ENCODE results near the gene DUS1L. TPM values are rescaled to one million over a fixed set of nuclear protein-coding genes. Genes with fewer than 3 reads are reported as not detected.
A peak's percentile ranks its signal among the peaks of the same experiment; 100 is the strongest.

Gene DUS1L
- total and polyA plus RNA-seq, 8 donors = 63.2 to 286 (median 116) TPM

DNA sequence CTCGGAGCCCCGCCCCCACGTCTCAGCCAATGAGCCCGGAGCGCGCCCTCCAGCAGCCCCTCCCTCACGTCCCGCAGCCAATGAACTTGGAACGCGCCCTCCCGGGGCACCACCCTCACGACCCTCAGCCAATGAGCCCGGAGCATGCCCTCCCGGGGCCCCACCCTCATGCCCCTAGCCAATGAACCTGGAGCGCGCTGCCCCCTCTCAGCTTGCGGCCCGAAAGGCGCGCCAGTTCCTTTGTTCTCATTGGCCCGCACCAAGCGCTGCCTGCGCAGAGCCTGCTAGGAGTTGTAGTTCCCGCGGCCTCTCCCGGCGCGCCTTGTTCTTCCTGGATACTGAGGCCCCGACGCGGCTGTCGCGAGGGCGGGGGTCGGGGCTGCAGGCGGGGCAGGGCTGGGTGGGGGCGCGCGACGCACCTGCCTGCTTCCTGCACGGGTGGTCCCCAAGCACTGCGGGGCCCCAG lies 42.6 kb downstream of the DUS1L start, which contains the start of gene LRRC45:
Gene LRRC45, plus strand, starts transcription at position 325 of the 466 bp plus-strand sequence. CDS start 339 bp downstream, outside the sequence.
- Histone ChIP-seq H3K9me3 (no peaks in the 10 kb centered on the region), H3K27ac (peak within 1 kb of the TSS; percentile 81 to 90 (median 88)), H3K27me3 (no peaks in the 10 kb centered on the region), H3K4me1 (peaks cover 40 to 65% (median 61%) of the 10 kb centered on the region in 4 donors), H3K36me3 (peaks cover 0 to 29% (median 20%) of the 10 kb centered on the region in 4 donors), H3K4me3 (peak within 1 kb of the TSS; percentile 79 to 98 (median 88))
- TF ChIP-seq, protein P1, sequence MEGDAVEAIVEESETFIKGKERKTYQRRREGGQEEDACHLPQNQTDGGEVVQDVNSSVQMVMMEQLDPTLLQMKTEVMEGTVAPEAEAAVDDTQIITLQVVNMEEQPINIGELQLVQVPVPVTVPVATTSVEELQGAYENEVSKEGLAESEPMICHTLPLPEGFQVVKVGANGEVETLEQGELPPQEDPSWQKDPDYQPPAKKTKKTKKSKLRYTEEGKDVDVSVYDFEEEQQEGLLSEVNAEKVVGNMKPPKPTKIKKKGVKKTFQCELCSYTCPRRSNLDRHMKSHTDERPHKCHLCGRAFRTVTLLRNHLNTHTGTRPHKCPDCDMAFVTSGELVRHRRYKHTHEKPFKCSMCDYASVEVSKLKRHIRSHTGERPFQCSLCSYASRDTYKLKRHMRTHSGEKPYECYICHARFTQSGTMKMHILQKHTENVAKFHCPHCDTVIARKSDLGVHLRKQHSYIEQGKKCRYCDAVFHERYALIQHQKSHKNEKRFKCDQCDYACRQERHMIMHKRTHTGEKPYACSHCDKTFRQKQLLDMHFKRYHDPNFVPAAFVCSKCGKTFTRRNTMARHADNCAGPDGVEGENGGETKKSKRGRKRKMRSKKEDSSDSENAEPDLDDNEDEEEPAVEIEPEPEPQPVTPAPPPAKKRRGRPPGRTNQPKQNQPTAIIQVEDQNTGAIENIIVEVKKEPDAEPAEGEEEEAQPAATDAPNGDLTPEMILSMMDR (IDR thresholded peaks at IDR 0.05) = no peak
- TF ChIP-seq POLR2AphosphoS5 (IDR thresholded peaks at IDR 0.05) (peak in 1 of 3 donors; percentile 29), POLR2A (IDR thresholded peaks at IDR 0.05) (no peak)
- peak; percentile 100 for DNase-seq
- whole genome bisulfite sequencing, 5 donors = 0% methylated on average over 9 to 42 of the region's 42 CpGs; no CpG with 5 or more reads in 1 of the 5 donors
- intact Hi-C loops (cut with DNase I; ENCODE audit: low total_unique reads) = no loop called here

DNA sequence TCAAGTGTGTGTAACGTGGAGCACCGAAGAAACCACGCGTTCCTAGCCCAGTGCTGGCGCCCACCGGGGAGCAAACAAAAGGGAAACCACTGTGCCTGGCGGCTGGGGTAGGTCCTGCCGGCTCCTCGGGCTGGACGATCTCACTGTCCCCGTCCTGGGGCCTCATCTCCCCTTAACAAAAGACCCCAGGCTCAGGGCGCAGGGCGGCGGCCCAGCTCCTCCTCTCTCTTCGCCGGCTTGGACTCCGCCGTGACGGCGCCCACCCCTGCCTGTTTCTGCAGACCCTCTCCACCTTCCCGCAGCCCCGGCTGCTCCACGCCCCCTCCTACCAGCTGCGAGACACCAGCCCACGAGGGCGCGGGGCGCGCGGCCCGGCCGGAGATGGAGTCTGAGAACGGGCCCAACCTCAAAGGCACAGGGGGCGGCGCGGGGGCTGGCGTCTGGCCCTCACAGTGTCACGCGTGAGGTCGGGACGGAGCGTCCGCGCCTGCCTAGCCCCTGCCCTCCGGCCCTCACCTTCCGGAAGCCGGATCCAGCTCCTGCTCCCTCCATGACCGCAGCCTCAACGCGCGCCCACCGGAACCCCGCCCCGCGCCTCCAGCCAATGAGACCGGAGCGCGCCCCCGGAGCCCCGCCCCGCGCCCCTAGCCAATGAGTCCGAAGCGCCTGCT lies 43.2 kb downstream of the DUS1L start, which contains the start of gene CENPX:
Gene CENPX, minus strand, starts transcription at position 569 of the 671 bp plus-strand sequence. Its CDS starts 17 bp downstream, at position 552.
- intact Hi-C loops (cut with DNase I; ENCODE audit: low total_unique reads) = no loop called here
- no peak for TF ChIP-seq EP300 (IDR thresholded peaks at IDR 0.05)
- TF ChIP-seq POLR2A (IDR thresholded peaks at IDR 0.05) = peak in 1 of 4 donors; percentile 45
- TF ChIP-seq POLR2AphosphoS5 (IDR thresholded peaks at IDR 0.05) = peak in 2 of 3 donors; percentile 57 to 76
- peaks cover 40 to 68% (median 62%) of the 10 kb centered on the region in 4 donors for H3K4me1 ChIP-seq
- H3K4me3 ChIP-seq = peak within 1 kb of the TSS; percentile 79 to 98 (median 88)
- no peaks in the 10 kb centered on the region for H3K27me3 ChIP-seq
- no peaks in the 10 kb centered on the region for H3K9me3 ChIP-seq
- peaks cover 0 to 29% (median 20%) of the 10 kb centered on the region in 4 donors for H3K36me3 ChIP-seq
- 0 to 1% (median 1%) methylated on average over 27 to 64 of the region's 64 CpGs for WGBS, 5 donors
- no peak for DNase-seq
- H3K27ac ChIP-seq = peak within 1 kb of the TSS; percentile 81 to 90 (median 88)

DNA sequence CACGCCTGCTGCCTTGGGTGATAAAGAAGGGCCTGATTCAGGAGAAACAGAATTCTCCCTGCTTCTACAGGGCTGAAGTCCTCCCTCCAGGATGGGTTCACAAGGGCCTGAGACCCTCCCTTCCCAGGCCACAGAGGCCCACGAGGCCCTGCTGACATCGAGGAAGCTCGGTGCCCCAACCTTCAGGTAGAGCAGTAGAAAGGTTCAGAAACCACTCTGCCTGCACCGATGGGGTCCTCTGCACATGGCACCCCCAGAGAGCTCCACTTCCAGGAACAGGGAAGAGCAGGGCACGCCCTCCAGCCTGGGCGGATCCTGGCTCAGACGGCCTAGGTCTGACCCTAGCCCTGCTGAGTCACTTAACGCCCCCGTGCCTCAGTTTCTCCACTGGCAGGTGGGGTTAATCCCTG lies 43.7 kb downstream of the DUS1L start:
- Histone ChIP-seq H3K36me3 (peaks cover 0 to 24% (median 17%) of the 10 kb centered on the region in 4 donors), H3K4me1 (peaks cover 40 to 68% (median 63%) of the 10 kb centered on the region in 4 donors), H3K9me3 (no peaks in the 10 kb centered on the region), H3K4me3 (peak overlapping the region; percentile 79 to 98 (median 88)), H3K27ac (peak overlapping the region; percentile 81 to 90 (median 88)), H3K27me3 (no peaks in the 10 kb centered on the region)
- no peak for TF ChIP-seq POLR2AphosphoS5 (IDR thresholded peaks at IDR 0.05)
- no peak for TF ChIP-seq EP300 (IDR thresholded peaks at IDR 0.05)
- TF ChIP-seq, protein P1 (IDR thresholded peaks at IDR 0.05) = no peak
- TF ChIP-seq POLR2A (IDR thresholded peaks at IDR 0.05) = no peak
- intact Hi-C loops (cut with DNase I; ENCODE audit: low total_unique reads) = no loop called here
- WGBS, 5 donors = 3 to 10% (median 6%) methylated on average over 4 to 10 of the region's 10 CpGs
- DNase-seq = no peak

DNA sequence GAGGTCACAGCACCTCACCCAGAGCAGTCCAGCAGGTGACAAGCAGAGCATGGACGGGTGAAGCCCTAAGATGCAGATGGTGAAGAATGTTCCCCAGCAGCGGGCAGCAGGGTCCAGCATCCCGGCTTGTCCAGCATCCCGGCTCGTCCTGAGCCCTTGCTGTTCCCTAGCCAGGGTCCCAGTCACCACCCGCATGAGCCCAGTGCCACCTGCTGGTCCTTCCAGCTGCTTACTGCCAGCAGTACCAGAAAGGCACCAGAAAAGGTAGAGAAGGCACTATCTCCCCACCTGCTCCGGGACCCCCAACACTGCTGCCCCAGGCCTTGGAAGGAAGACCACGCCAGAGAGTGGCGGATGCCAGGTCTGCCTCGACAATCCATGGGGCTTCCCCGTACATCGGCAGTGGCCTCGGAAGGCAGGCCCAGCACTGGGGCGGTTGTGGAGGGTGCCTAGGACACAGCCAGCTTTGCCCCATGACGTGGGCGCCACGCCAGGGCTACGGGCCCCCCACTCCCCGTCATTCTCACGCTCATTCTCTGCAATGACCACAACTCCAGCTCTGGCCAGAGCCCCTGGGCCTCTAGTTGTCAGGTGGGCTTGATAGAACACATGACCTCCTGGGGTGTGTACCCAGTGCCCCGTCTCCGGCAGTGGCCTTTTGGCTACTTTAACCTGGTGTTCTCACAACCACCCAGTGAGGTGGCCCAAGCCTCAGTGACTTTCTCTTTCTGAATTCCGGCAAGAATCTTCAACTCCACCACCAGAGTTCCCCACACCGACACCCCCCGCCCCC lies 44.3 kb downstream of the DUS1L start:
- peak in 1 of 3 donors; percentile 49 for TF ChIP-seq POLR2AphosphoS5 (IDR thresholded peaks at IDR 0.05)
- no peak for TF ChIP-seq EP300 (IDR thresholded peaks at IDR 0.05)
- TF ChIP-seq, protein P1 (IDR thresholded peaks at IDR 0.05) = peak in 5 of 7 experiments; percentile 50 to 90 (median 62)
- TF ChIP-seq POLR2A (IDR thresholded peaks at IDR 0.05) = no peak
- intact Hi-C loops (cut with DNase I; ENCODE audit: low total_unique reads) = no loop called here
- Histone ChIP-seq H3K36me3 (peaks cover 0 to 21% (median 15%) of the 10 kb centered on the region in 4 donors), H3K4me3 (peak overlapping the region; percentile 79 to 98 (median 88)), H3K27ac (peak overlapping the region; percentile 81 to 90 (median 88)), H3K4me1 (peaks cover 40 to 70% (median 64%) of the 10 kb centered on the region in 4 donors), H3K27me3 (no peaks in the 10 kb centered on the region), H3K9me3 (no peaks in the 10 kb centered on the region)
- 15 to 29% (median 18%) methylated on average over 18 to 25 of the region's 25 CpGs for WGBS, 5 donors
- peak; percentile 81 to 89 for DNase-seq

All from stomach (tissue), 9 donors.